A673 (cell line): ENCODE measurements around the gene MED22.

Experiments
- EZH2 ChIP-seq: fragments of 200-600 bp; sonication (generic); IDR thresholded peaks from 2 replicates; pipeline ENCODE4 v1.6.1; 2017; ENCODE audit warnings: borderline replicate concordance, low read depth, mild to moderate bottlenecking, mixed read lengths, antibody characterized with exemption, low read length; ENCODE audit not compliant: poor library complexity, severe bottlenecking
- TF ChIP-seq, protein P1 (sequence below): fragments of 300-800, 200-600 bp; sonication (generic); conservative IDR thresholded peaks from 2 replicates; pipeline ENCODE4 v1.5.1; 2017; ENCODE audit warnings: low read depth, mild to moderate bottlenecking, antibody characterized with exemption, low read length, moderate library complexity, mixed read lengths

DNA sequence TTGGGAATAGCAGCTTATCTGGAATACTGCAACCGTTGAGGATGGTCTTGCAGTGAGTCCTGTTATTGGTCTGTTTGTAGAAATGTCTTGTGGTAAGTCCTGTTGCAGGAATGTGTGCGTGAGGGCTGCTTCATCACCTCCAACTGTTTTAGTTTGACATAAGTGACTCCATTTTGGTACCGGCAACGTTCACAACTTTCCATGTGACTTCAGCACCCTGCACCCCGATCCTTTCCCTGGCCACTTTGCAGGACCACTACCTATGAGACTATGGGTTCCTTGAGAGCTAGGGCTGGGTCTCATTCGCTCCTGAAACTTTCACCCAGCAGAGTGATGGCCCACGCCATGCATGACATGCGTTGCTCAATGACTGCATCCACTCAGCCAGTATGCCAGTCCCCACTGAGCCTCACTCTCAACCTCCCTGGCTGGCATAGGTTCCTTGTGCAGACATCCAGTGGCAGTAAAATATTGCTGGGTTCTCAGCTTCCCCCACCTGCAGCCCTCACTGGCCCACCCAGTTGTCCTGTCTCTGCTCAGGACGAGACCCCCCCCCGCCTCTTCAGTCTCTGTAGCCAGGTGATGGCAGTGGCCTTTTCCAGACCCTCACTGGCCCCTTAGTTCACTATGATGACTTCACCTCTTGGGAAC lies 20.0 kb downstream of the MED22 start:
- TF ChIP-seq, protein P1, sequence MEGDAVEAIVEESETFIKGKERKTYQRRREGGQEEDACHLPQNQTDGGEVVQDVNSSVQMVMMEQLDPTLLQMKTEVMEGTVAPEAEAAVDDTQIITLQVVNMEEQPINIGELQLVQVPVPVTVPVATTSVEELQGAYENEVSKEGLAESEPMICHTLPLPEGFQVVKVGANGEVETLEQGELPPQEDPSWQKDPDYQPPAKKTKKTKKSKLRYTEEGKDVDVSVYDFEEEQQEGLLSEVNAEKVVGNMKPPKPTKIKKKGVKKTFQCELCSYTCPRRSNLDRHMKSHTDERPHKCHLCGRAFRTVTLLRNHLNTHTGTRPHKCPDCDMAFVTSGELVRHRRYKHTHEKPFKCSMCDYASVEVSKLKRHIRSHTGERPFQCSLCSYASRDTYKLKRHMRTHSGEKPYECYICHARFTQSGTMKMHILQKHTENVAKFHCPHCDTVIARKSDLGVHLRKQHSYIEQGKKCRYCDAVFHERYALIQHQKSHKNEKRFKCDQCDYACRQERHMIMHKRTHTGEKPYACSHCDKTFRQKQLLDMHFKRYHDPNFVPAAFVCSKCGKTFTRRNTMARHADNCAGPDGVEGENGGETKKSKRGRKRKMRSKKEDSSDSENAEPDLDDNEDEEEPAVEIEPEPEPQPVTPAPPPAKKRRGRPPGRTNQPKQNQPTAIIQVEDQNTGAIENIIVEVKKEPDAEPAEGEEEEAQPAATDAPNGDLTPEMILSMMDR, result no peak
- TF ChIP-seq EZH2, result no peak
